ENCODE measurements around the gene SIGLEC15. TPM values are rescaled to one million over a fixed set of nuclear protein-coding genes. Genes with fewer than 3 reads are reported as not detected.

SIGLEC15 gene
- polyA plus RNA-seq, 4 donors: 0.90 to 8.6 (median 1.8) TPM

- Histone ChIP-seq H3K4me3 (ENCODE audit: low read depth in 1 of 3, low read length in 3 of 3) (no peak overlapping the region), H3K27ac (ENCODE audit: low read depth in 1 of 3, low read length in 2 of 3) (peak overlapping the region; percentile 88 to 95 (median 91)), H3K9me3 (ENCODE audit: control insufficient read depth in 2 of 2, insufficient read depth in 1 of 2, low read depth in 1 of 2, low read length in 1 of 2) (peaks cover 0 to 3% of the 10 kb centered on the region in 2 donors), H3K36me3 (ENCODE audit: control insufficient read depth in 3 of 3, insufficient read depth in 2 of 3, low read depth in 1 of 3, low read length in 3 of 3) (peaks cover 0 to 2% (median 0%) of the 10 kb centered on the region in 3 donors), H3K27me3 (ENCODE audit: control insufficient read depth in 3 of 3, insufficient read depth in 3 of 3, low read length in 3 of 3) (no peaks in the 10 kb centered on the region), H3K4me1 (ENCODE audit: control insufficient read depth in 3 of 3, insufficient read depth in 2 of 3, low read depth in 1 of 3, low read length in 2 of 3) (peaks cover 8 to 51% (median 23%) of the 10 kb centered on the region in 3 donors)
- FAIRE-seq (no peak), DNase-seq (peak; percentile 93 to 99)
- 8 to 46% (median 18%) methylated on average over 9 of the region's 9 CpGs for WGBS, 3 donors
Measured at GRCh38 chr18:45828917-45829811, 3.7 kb downstream of the SIGLEC15 start.

- Histone ChIP-seq H3K4me3 (ENCODE audit: low read depth in 1 of 3, low read length in 3 of 3) (no peak overlapping the region), H3K36me3 (ENCODE audit: control insufficient read depth in 3 of 3, insufficient read depth in 2 of 3, low read depth in 1 of 3, low read length in 3 of 3) (peaks cover 0 to 2% (median 0%) of the 10 kb centered on the region in 3 donors), H3K27ac (ENCODE audit: low read depth in 1 of 3, low read length in 2 of 3) (peak overlapping the region; percentile 88 to 95 (median 91)), H3K27me3 (ENCODE audit: control insufficient read depth in 3 of 3, insufficient read depth in 3 of 3, low read length in 3 of 3) (no peaks in the 10 kb centered on the region), H3K4me1 (ENCODE audit: control insufficient read depth in 3 of 3, insufficient read depth in 2 of 3, low read depth in 1 of 3, low read length in 2 of 3) (peaks cover 11 to 58% (median 23%) of the 10 kb centered on the region in 3 donors), H3K9me3 (ENCODE audit: control insufficient read depth in 2 of 2, insufficient read depth in 1 of 2, low read depth in 1 of 2, low read length in 1 of 2) (peaks cover 0 to 3% of the 10 kb centered on the region in 2 donors)
- FAIRE-seq (no peak), DNase-seq (peak; percentile 21 to 43)
- 60 to 73% (median 67%) methylated on average over 9 of the region's 9 CpGs for WGBS, 3 donors
Measured at GRCh38 chr18:45829855-45830254, 4.4 kb downstream of the SIGLEC15 start.

- WGBS, 3 donors: 83 to 92% (median 85%) methylated on average over 7 of the region's 7 CpGs
- peaks cover 13 to 68% (median 23%) of the 10 kb centered on the region in 3 donors for H3K4me1 ChIP-seq (ENCODE audit: control insufficient read depth in 3 of 3, insufficient read depth in 2 of 3, low read depth in 1 of 3, low read length in 2 of 3)
- H3K27me3 ChIP-seq (ENCODE audit: control insufficient read depth in 3 of 3, insufficient read depth in 3 of 3, low read length in 3 of 3): no peaks in the 10 kb centered on the region
- FAIRE-seq: no peak
- H3K36me3 ChIP-seq (ENCODE audit: control insufficient read depth in 3 of 3, insufficient read depth in 2 of 3, low read depth in 1 of 3, low read length in 3 of 3): peaks cover 0 to 2% (median 0%) of the 10 kb centered on the region in 3 donors
- peaks cover 0 to 3% of the 10 kb centered on the region in 2 donors for H3K9me3 ChIP-seq (ENCODE audit: control insufficient read depth in 2 of 2, insufficient read depth in 1 of 2, low read depth in 1 of 2, low read length in 1 of 2)
- no peak overlapping the region for H3K27ac ChIP-seq (ENCODE audit: low read depth in 1 of 3, low read length in 2 of 3)
- H3K4me3 ChIP-seq (ENCODE audit: low read depth in 1 of 3, low read length in 3 of 3): no peak overlapping the region
- DNase-seq: no peak
Measured at GRCh38 chr18:45830917-45831316, 5.4 kb downstream of the SIGLEC15 start.

- FAIRE-seq (no peak), DNase-seq (peak in 1 of 2 donors; percentile 40)
- peaks cover 0 to 10% (median 3%) of the 10 kb centered on the region in 3 donors for H3K27me3 ChIP-seq (ENCODE audit: control insufficient read depth in 3 of 3, insufficient read depth in 3 of 3, low read length in 3 of 3)
Measured at GRCh38 chr18:45833846-45834245, 8.4 kb downstream of the SIGLEC15 start.

GRCh38 chr18:45834306-45834705, 8.8 kb downstream of the SIGLEC15 start:
- Histone ChIP-seq H3K4me1 (ENCODE audit: control insufficient read depth in 3 of 3, insufficient read depth in 2 of 3, low read depth in 1 of 3, low read length in 2 of 3) (peaks cover 13 to 68% (median 15%) of the 10 kb centered on the region in 3 donors), H3K27ac (ENCODE audit: low read depth in 1 of 3, low read length in 2 of 3) (peak overlapping the region; percentile 28 to 89 (median 73)), H3K9me3 (ENCODE audit: control insufficient read depth in 2 of 2, insufficient read depth in 1 of 2, low read depth in 1 of 2, low read length in 1 of 2) (peaks cover 0 to 3% of the 10 kb centered on the region in 2 donors), H3K36me3 (ENCODE audit: control insufficient read depth in 3 of 3, insufficient read depth in 2 of 3, low read depth in 1 of 3, low read length in 3 of 3) (no peaks in the 10 kb centered on the region), H3K27me3 (ENCODE audit: control insufficient read depth in 3 of 3, insufficient read depth in 3 of 3, low read length in 3 of 3) (peaks cover 0 to 10% (median 3%) of the 10 kb centered on the region in 3 donors), H3K4me3 (ENCODE audit: low read depth in 1 of 3, low read length in 3 of 3) (no peak overlapping the region)
- DNase-seq (peak; percentile 31 to 40), FAIRE-seq (no peak)
- WGBS, 3 donors: 24 to 52% (median 32%) methylated on average over 1 of the region's 1 CpG

More at GRCh38 chr18:45833846-45834245, 8.4 kb downstream of the SIGLEC15 start:
- Histone ChIP-seq H3K9me3 (ENCODE audit: control insufficient read depth in 2 of 2, insufficient read depth in 1 of 2, low read depth in 1 of 2, low read length in 1 of 2) (peaks cover 0 to 3% of the 10 kb centered on the region in 2 donors), H3K27ac (ENCODE audit: low read depth in 1 of 3, low read length in 2 of 3) (peak overlapping the region; percentile 28 to 89 (median 73)), H3K4me1 (ENCODE audit: control insufficient read depth in 3 of 3, insufficient read depth in 2 of 3, low read depth in 1 of 3, low read length in 2 of 3) (peaks cover 13 to 68% (median 15%) of the 10 kb centered on the region in 3 donors), H3K4me3 (ENCODE audit: low read depth in 1 of 3, low read length in 3 of 3) (no peak overlapping the region), H3K36me3 (ENCODE audit: control insufficient read depth in 3 of 3, insufficient read depth in 2 of 3, low read depth in 1 of 3, low read length in 3 of 3) (no peaks in the 10 kb centered on the region)
- WGBS, 3 donors: 51 to 75% (median 54%) methylated on average over 5 of the region's 5 CpGs

- DNase-seq (peak; percentile 28 to 50), FAIRE-seq (no peak)
- Histone ChIP-seq H3K36me3 (ENCODE audit: control insufficient read depth in 3 of 3, insufficient read depth in 2 of 3, low read depth in 1 of 3, low read length in 3 of 3) (no peaks in the 10 kb centered on the region), H3K27ac (ENCODE audit: low read depth in 1 of 3, low read length in 2 of 3) (peak overlapping the region; percentile 14 to 89 (median 73)), H3K4me1 (ENCODE audit: control insufficient read depth in 3 of 3, insufficient read depth in 2 of 3, low read depth in 1 of 3, low read length in 2 of 3) (peaks cover 8 to 60% (median 15%) of the 10 kb centered on the region in 3 donors), H3K4me3 (ENCODE audit: low read depth in 1 of 3, low read length in 3 of 3) (no peak overlapping the region), H3K9me3 (ENCODE audit: control insufficient read depth in 2 of 2, insufficient read depth in 1 of 2, low read depth in 1 of 2, low read length in 1 of 2) (peaks cover 0 to 3% of the 10 kb centered on the region in 2 donors), H3K27me3 (ENCODE audit: control insufficient read depth in 3 of 3, insufficient read depth in 3 of 3, low read length in 3 of 3) (peaks cover 0 to 14% (median 3%) of the 10 kb centered on the region in 3 donors)
- WGBS, 3 donors: 22 to 53% (median 31%) methylated on average over 3 of the region's 3 CpGs
Measured at GRCh38 chr18:45835057-45835636, 9.7 kb downstream of the SIGLEC15 start.

- Histone ChIP-seq H3K27ac (ENCODE audit: low read depth in 1 of 3, low read length in 2 of 3) (peak overlapping the region; percentile 80 to 95 (median 89)), H3K9me3 (ENCODE audit: control insufficient read depth in 2 of 2, insufficient read depth in 1 of 2, low read depth in 1 of 2, low read length in 1 of 2) (no peaks in the 10 kb centered on the region), H3K27me3 (ENCODE audit: control insufficient read depth in 3 of 3, insufficient read depth in 3 of 3, low read length in 3 of 3) (peaks cover 0 to 14% (median 3%) of the 10 kb centered on the region in 3 donors), H3K4me3 (ENCODE audit: low read depth in 1 of 3, low read length in 3 of 3) (no peak overlapping the region), H3K36me3 (ENCODE audit: control insufficient read depth in 3 of 3, insufficient read depth in 2 of 3, low read depth in 1 of 3, low read length in 3 of 3) (no peaks in the 10 kb centered on the region), H3K4me1 (ENCODE audit: control insufficient read depth in 3 of 3, insufficient read depth in 2 of 3, low read depth in 1 of 3, low read length in 2 of 3) (peaks cover 8 to 58% (median 15%) of the 10 kb centered on the region in 3 donors)
- FAIRE-seq (no peak), DNase-seq (peak; percentile 87 to 94)
- WGBS, 3 donors: 24 to 61% (median 37%) methylated on average over 14 of the region's 14 CpGs
Measured at GRCh38 chr18:45836242-45837205, 11.0 kb downstream of the SIGLEC15 start.
